ENCODE measurements around the gene MMP23B. TPM values are rescaled to one million over a fixed set of nuclear protein-coding genes. Genes with fewer than 3 reads are reported as not detected.

Gene MMP23B
- total and polyA plus RNA-seq, 2 of the 8 experiments (the other 6 are each of a cell fraction or from before 2014, with no cell fraction given) = 9.2 to 14.6 TPM

- H2BK20ac ChIP-seq (ENCODE audit: low read length) = no peak overlapping the region
- no peak overlapping the region for H2AFZ ChIP-seq (ENCODE audit: low read length)
- H3K23me2 ChIP-seq (ENCODE audit: low read depth, low read length) = no peaks in the 10 kb centered on the region; the same call in 1 of the 2 replicates
- WGBS, 2 experiments (ENCODE audit: extremely low coverage in 1 of 2, insufficient coverage in 1 of 2, insufficient read length in 1 of 2, insufficient replicate concordance in 2 of 2, low coverage in 1 of 2, low lambda C conversion rate in 2 of 2, missing lambda C conversion rate in 1 of 2) = 92% methylated on average over 21 of the region's 31 CpGs; no CpG with 5 or more reads in 1 of the 2 experiments
- no peaks in the 10 kb centered on the region; a peak in 1 of 7 replicates for H3K27me3 ChIP-seq (replicated peaks in 1 of 4; ENCODE audit: control insufficient read depth in 3 of 4, extremely low read depth in 1 of 4, insufficient read depth in 3 of 4, low read length in 3 of 4)
- no peak overlapping the region for H3K23ac ChIP-seq (ENCODE audit: insufficient read length)
- H4K91ac ChIP-seq (replicated peaks; ENCODE audit: insufficient read length, low read length) = no peak overlapping the region
- H3K4me3 ChIP-seq (ENCODE audit: extremely low read depth in 1 of 4, insufficient read depth in 2 of 4, low read depth in 3 of 4, low read length in 4 of 4) = no peak overlapping the region
- H3K79me1 ChIP-seq (ENCODE audit: low read depth, low read length) = no peaks in the 10 kb centered on the region; the same call in none of the 2 replicates
- no peak overlapping the region for H2AK5ac ChIP-seq (ENCODE audit: low read depth, low read length)
- no peak for DNase-seq (ENCODE audit: low read depth in 1 of 2, low spot score in 2 of 2)
- H3K14ac ChIP-seq (ENCODE audit: insufficient read length) = no peak overlapping the region
- H3K4me1 ChIP-seq (replicated peaks in 1 of 4; ENCODE audit: control insufficient read depth in 3 of 4, insufficient read depth in 4 of 4, low read length in 3 of 4) = peaks cover 0 to 6% (median 3%) of the 10 kb centered on the region in 4 experiments; a peak in 5 of 7 replicates
- H4K20me1 ChIP-seq (replicated peaks in 1 of 2; ENCODE audit: control insufficient read depth in 1 of 2, insufficient read depth in 2 of 2, low read length in 2 of 2) = peaks cover 5 to 21% of the 10 kb centered on the region in 2 experiments
- no peak overlapping the region for H3K4me2 ChIP-seq (ENCODE audit: insufficient read depth in 1 of 2, low read depth in 2 of 2, low read length in 2 of 2)
- H3K27ac ChIP-seq (ENCODE audit: low read depth, low read length) = no peak overlapping the region
- CTCF ChIA-PET (ENCODE audit: partially characterized antibody) = interaction anchor here (0.6 to 3.3 kb wide), 15 partner anchors 8 to 321 kb away, joined by 3 to 21 read pairs (median 4); no protein-coding TSS in a partner anchor
- H3K4ac ChIP-seq (replicated peaks; ENCODE audit: insufficient read length, low read depth, low read length) = no peak overlapping the region
- no peak overlapping the region; the same call in 1 of the 2 replicates for H4K8ac ChIP-seq (ENCODE audit: extremely low read depth, insufficient read depth, low read length)
- POLR2A ChIA-PET (ENCODE audit: partially characterized antibody) = interaction anchor here (0.6 to 1.2 kb wide), 2 partner anchors 23 to 609 kb away, joined by 4 read pairs; no protein-coding TSS in a partner anchor
- H3K36me3 ChIP-seq (ENCODE audit: control insufficient read depth in 2 of 4, insufficient read depth in 4 of 4, low read length in 3 of 4) = no peaks in the 10 kb centered on the region
- no peaks in the 10 kb centered on the region for H3K79me2 ChIP-seq (ENCODE audit: control insufficient read depth in 1 of 2, insufficient read depth in 2 of 2, low read length in 2 of 2)
- H3K9ac ChIP-seq (replicated peaks in 1 of 4; ENCODE audit: extremely low read depth in 1 of 4, low read depth in 3 of 4, low read length in 3 of 4) = no peak overlapping the region
- H4K5ac ChIP-seq (ENCODE audit: insufficient read length, low read depth, low read length) = no peak overlapping the region
- no peak overlapping the region for H2BK5ac ChIP-seq (ENCODE audit: low read depth, low read length)
- no peak for FAIRE-seq
- H3K18ac ChIP-seq (ENCODE audit: extremely low read depth, low read length) = no peak overlapping the region
- no peak overlapping the region for H3K56ac ChIP-seq (replicated peaks; ENCODE audit: insufficient read length, low read depth, low read length)
- H2BK12ac ChIP-seq (ENCODE audit: low read depth, low read length) = no peak overlapping the region
- no peak overlapping the region for H2BK120ac ChIP-seq (replicated peaks; ENCODE audit: low read depth, low read length)
- no peaks in the 10 kb centered on the region for H3K9me3 ChIP-seq (ENCODE audit: insufficient read depth in 2 of 2, low read depth in 1 of 2, low read length in 1 of 2)
- H2BK15ac ChIP-seq (ENCODE audit: low read length) = no peak overlapping the region
- no peak for TF ChIP-seq CREB1 (IDR thresholded peaks at IDR 0.05)
- no peak for TF ChIP-seq RXRA (IDR thresholded peaks at IDR 0.05; ENCODE audit: insufficient read depth, low read depth, low read length)
- TF ChIP-seq BACH1 (IDR thresholded peaks at IDR 0.05; ENCODE audit: low read length) = no peak
- no peak for TF ChIP-seq MAFK (IDR thresholded peaks at IDR 0.05; ENCODE audit: low read depth, low read length)
- no peak for TF ChIP-seq EP300 (IDR thresholded peaks at IDR 0.05; ENCODE audit: borderline replicate concordance in 1 of 2, low read depth in 2 of 2, low read length in 2 of 2)
- no peak for TF ChIP-seq CTBP2 (IDR thresholded peaks at IDR 0.05; ENCODE audit: borderline replicate concordance, insufficient read depth, insufficient read length, low read length)
- TF ChIP-seq ASH2L (IDR thresholded peaks at IDR 0.05; ENCODE audit: low read length) = no peak
- TF ChIP-seq, protein P1, sequence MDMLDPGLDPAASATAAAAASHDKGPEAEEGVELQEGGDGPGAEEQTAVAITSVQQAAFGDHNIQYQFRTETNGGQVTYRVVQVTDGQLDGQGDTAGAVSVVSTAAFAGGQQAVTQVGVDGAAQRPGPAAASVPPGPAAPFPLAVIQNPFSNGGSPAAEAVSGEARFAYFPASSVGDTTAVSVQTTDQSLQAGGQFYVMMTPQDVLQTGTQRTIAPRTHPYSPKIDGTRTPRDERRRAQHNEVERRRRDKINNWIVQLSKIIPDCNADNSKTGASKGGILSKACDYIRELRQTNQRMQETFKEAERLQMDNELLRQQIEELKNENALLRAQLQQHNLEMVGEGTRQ (IDR thresholded peaks at IDR 0.05; ENCODE audit: low read length) = no peak
- TF ChIP-seq SP1 (IDR thresholded peaks at IDR 0.05; ENCODE audit: low read depth, low read length) = no peak
Measured at GRCh38 chr1:1621173-1622009, 10.6 kb upstream of the MMP23B start.
